ENCODE results near the gene AGAP1. TPM values are rescaled to one million over a fixed set of nuclear protein-coding genes. Genes with fewer than 3 reads are reported as not detected.

AGAP1 gene
- total RNA-seq, 1 donor from 2014 or later = 39.4 TPM

DNA sequence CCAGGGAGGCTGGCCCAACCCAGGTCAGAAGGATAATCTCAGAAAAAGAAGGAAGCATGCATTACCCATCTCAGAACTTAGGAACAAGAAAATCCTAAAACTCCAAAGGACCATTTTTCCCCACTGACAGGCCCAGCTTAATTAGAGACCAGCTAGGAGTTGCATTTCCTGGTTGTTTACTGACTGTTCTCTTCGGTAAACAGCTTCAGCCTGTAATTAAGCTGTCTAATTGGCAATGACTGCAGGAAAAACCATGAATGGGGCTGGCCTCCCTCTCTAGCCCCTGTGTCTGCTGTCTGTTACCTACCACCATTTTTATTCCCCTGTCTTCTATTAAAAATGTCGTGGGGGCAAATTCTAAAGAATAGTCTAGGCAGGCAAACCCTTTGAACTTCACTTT, 146.5 kb downstream of the AGAP1 start:
- Histone ChIP-seq H3K4me3 (ENCODE audit: insufficient read depth, low read depth, low read length) (no peak overlapping the region), H3K9ac (ENCODE audit: low read length) (no peak overlapping the region), H3K9me3 (ENCODE audit: insufficient read depth, low read depth, low read length) (no peaks in the 10 kb centered on the region), H3K4me1 (ENCODE audit: insufficient read depth, low read length) (peaks cover 15% of the 10 kb centered on the region), H3K4me2 (ENCODE audit: low read length) (no peak overlapping the region), H3K27me3 (ENCODE audit: insufficient read depth, low read length) (no peaks in the 10 kb centered on the region), H4K20me1 (ENCODE audit: insufficient read depth, low read length) (peaks cover 38% of the 10 kb centered on the region), H3K36me3 (ENCODE audit: insufficient read depth, low read length) (no peaks in the 10 kb centered on the region), H3K79me2 (ENCODE audit: insufficient read depth, low read length) (no peaks in the 10 kb centered on the region), H2AFZ (ENCODE audit: low read depth, low read length) (no peak overlapping the region), H3K27ac (ENCODE audit: low read depth, low read length) (no peak overlapping the region)
- peak overlapping the region; percentile 12 for H3K4me3 Mint-ChIP-seq (ENCODE audit: unreplicated experiment)
- no peaks in the 10 kb centered on the region for H3K27me3 Mint-ChIP-seq (ENCODE audit: low read depth, unreplicated experiment)
- no peak for DNase-seq (ENCODE audit: low read depth)
- H3K27ac Mint-ChIP-seq (ENCODE audit: unreplicated experiment) = peak overlapping the region; percentile 98
- no peaks in the 10 kb centered on the region for H3K36me3 Mint-ChIP-seq (ENCODE audit: low read depth, unreplicated experiment)
- peaks cover 71% of the 10 kb centered on the region for H3K4me1 Mint-ChIP-seq (ENCODE audit: low read depth, unreplicated experiment)
- FAIRE-seq = no peak
- TF ChIP-seq, protein P1, sequence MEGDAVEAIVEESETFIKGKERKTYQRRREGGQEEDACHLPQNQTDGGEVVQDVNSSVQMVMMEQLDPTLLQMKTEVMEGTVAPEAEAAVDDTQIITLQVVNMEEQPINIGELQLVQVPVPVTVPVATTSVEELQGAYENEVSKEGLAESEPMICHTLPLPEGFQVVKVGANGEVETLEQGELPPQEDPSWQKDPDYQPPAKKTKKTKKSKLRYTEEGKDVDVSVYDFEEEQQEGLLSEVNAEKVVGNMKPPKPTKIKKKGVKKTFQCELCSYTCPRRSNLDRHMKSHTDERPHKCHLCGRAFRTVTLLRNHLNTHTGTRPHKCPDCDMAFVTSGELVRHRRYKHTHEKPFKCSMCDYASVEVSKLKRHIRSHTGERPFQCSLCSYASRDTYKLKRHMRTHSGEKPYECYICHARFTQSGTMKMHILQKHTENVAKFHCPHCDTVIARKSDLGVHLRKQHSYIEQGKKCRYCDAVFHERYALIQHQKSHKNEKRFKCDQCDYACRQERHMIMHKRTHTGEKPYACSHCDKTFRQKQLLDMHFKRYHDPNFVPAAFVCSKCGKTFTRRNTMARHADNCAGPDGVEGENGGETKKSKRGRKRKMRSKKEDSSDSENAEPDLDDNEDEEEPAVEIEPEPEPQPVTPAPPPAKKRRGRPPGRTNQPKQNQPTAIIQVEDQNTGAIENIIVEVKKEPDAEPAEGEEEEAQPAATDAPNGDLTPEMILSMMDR (IDR thresholded peaks at IDR 0.05; ENCODE audit: insufficient read depth, low read depth, low read length) = no peak
- TF ChIP-seq EZH2 (IDR thresholded peaks at IDR 0.05; ENCODE audit: insufficient read depth, low read length) = no peak
- peaks cover 1% of the 10 kb centered on the region for H3K9me3 Mint-ChIP-seq (ENCODE audit: unreplicated experiment)

DNA sequence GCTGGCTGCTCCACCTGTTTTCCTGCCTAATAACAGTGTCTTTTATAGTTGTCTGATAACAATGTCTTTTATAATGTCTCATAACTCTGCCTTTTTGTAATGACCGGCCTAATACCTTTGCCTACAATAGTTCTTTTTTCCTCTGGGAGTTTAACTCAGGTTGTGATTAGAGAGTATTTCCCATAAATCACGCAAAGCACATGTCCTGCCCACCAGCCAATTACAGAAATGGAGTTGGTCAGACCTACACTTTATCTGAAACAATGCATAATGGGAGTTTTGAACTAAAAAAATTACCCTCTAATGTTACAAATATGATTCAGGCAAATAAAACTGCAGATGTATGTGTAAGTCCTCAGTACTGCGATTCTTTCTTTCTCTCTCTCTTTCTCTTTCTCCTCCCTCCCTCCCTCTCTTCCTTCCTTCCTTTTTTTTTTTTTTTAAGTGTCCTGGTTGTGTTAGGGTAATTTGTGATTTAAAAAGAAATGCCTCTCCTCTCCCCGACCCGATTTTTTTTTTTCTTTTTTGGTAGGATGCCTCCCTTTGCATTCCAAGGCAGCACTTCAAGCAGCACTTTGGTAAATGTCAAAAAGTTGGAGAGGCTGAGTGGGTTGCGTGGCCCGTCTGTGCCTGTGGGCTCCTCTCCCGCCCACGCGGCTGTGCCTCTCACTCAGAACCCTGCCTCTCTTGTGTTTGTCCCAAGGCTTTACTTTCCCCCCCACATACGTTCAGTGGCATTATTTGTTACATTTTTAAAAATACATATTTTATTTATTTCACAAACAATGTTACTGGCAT, 147.3 kb downstream of the AGAP1 start:
- no peaks in the 10 kb centered on the region for H3K36me3 ChIP-seq (ENCODE audit: insufficient read depth, low read length)
- H3K27ac ChIP-seq (ENCODE audit: low read depth, low read length) = no peak overlapping the region
- no peaks in the 10 kb centered on the region for H3K9me3 ChIP-seq (ENCODE audit: insufficient read depth, low read depth, low read length)
- Mint-ChIP-seq H3K27ac (ENCODE audit: unreplicated experiment) (peak overlapping the region; percentile 94), H3K4me3 (ENCODE audit: unreplicated experiment) (peak overlapping the region; percentile 31), H3K4me1 (ENCODE audit: low read depth, unreplicated experiment) (peaks cover 65% of the 10 kb centered on the region), H3K27me3 (ENCODE audit: low read depth, unreplicated experiment) (no peaks in the 10 kb centered on the region), H3K36me3 (ENCODE audit: low read depth, unreplicated experiment) (no peaks in the 10 kb centered on the region), H3K9me3 (ENCODE audit: unreplicated experiment) (peaks cover 1% of the 10 kb centered on the region)
- TF ChIP-seq, protein P1 (IDR thresholded peaks at IDR 0.05; ENCODE audit: insufficient read depth, low read depth, low read length) = no peak
- no peak for TF ChIP-seq EZH2 (IDR thresholded peaks at IDR 0.05; ENCODE audit: insufficient read depth, low read length)
- H3K27me3 ChIP-seq (ENCODE audit: insufficient read depth, low read length) = no peaks in the 10 kb centered on the region
- DNase-seq (ENCODE audit: low read depth) = peak; percentile 51
- H3K9ac ChIP-seq (ENCODE audit: low read length) = no peak overlapping the region
- H3K4me1 ChIP-seq (ENCODE audit: insufficient read depth, low read length) = peaks cover 15% of the 10 kb centered on the region
- no peak for FAIRE-seq
- H4K20me1 ChIP-seq (ENCODE audit: insufficient read depth, low read length) = peaks cover 33% of the 10 kb centered on the region
- H3K79me2 ChIP-seq (ENCODE audit: insufficient read depth, low read length) = no peaks in the 10 kb centered on the region
- no peak overlapping the region for H3K4me3 ChIP-seq (ENCODE audit: insufficient read depth, low read depth, low read length)
- no peak overlapping the region for H2AFZ ChIP-seq (ENCODE audit: low read depth, low read length)
- no peak overlapping the region for H3K4me2 ChIP-seq (ENCODE audit: low read length)

DNA sequence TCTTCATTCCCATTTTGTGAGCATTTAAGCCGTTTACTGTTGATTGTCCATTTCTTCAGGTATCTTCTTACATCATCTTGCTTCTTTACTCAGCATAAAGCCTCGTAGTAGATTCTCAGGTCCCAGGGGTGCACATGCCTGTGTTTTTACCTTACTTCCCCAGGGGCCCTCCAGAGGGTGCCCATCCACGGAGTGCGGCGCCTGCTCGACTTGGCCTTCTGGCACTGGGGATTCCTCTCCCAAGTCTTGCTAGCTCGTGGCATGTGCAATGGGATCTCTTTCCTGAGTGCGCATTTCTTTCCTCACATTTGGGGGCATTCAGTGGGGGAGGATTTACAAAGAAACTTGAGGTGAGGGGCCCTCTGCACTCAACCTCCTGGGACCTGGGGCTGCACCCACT, 148.1 kb downstream of the AGAP1 start:
- DNase-seq (ENCODE audit: low read depth) = no peak
- Histone ChIP-seq H2AFZ (ENCODE audit: low read depth, low read length) (no peak overlapping the region), H3K4me1 (ENCODE audit: insufficient read depth, low read length) (peaks cover 15% of the 10 kb centered on the region), H3K27me3 (ENCODE audit: insufficient read depth, low read length) (no peaks in the 10 kb centered on the region), H3K36me3 (ENCODE audit: insufficient read depth, low read length) (no peaks in the 10 kb centered on the region), H3K9ac (ENCODE audit: low read length) (no peak overlapping the region), H3K9me3 (ENCODE audit: insufficient read depth, low read depth, low read length) (no peaks in the 10 kb centered on the region), H3K4me2 (ENCODE audit: low read length) (no peak overlapping the region), H3K4me3 (ENCODE audit: insufficient read depth, low read depth, low read length) (no peak overlapping the region), H3K79me2 (ENCODE audit: insufficient read depth, low read length) (no peaks in the 10 kb centered on the region), H3K27ac (ENCODE audit: low read depth, low read length) (no peak overlapping the region), H4K20me1 (ENCODE audit: insufficient read depth, low read length) (peaks cover 29% of the 10 kb centered on the region)
- H3K4me3 Mint-ChIP-seq (ENCODE audit: unreplicated experiment) = no peak overlapping the region
- H3K9me3 Mint-ChIP-seq (ENCODE audit: unreplicated experiment) = peaks cover 1% of the 10 kb centered on the region
- H3K27ac Mint-ChIP-seq (ENCODE audit: unreplicated experiment) = peak overlapping the region; percentile 98
- FAIRE-seq = no peak
- peaks cover 58% of the 10 kb centered on the region for H3K4me1 Mint-ChIP-seq (ENCODE audit: low read depth, unreplicated experiment)
- no peaks in the 10 kb centered on the region for H3K27me3 Mint-ChIP-seq (ENCODE audit: low read depth, unreplicated experiment)
- H3K36me3 Mint-ChIP-seq (ENCODE audit: low read depth, unreplicated experiment) = no peaks in the 10 kb centered on the region
- TF ChIP-seq EZH2 (IDR thresholded peaks at IDR 0.05; ENCODE audit: insufficient read depth, low read length) = no peak
- TF ChIP-seq, protein P1 (IDR thresholded peaks at IDR 0.05; ENCODE audit: insufficient read depth, low read depth, low read length) = no peak
